ENCODE data around the gene AGBL4. TPM values are rescaled to one million over a fixed set of nuclear protein-coding genes. Genes with fewer than 3 reads are reported as not detected.

Gene AGBL4
- total RNA-seq, 5 donors from 2014 or later (not counting 1 experiment from before 2014, with no cell fraction given) = 0.58 TPM; not detected in 4

DNA sequence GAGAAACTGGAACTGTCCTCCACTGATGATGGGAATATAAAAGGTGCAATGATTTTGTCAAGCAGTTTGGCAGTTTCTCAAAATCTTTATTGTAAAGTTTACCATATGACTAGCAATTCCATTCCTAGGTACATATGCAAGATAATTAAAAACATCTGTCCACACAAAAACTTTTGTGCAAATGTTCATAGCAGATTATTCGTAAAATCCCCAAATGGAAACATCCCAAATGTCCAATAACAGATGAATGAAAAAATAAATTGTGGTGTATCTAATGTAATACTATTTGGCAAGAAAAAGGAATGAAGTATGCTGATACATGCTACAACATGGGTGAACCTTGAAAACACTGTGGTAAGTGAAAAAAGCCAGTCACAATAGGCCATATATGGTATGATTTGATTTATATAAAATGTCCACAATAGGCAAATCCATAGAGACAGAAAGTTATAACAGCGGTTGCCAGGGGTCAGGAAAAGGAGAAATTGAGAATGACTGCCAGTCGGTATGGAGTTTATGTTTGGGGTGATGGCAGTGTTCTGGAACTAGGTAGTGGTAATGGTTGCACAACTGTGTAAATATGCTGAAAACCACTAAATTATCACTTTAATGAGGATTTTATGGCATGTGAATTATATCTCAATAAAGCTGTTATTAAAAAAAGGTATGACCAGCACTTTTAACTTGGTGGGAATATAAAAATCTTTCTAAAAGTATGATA, 1165.4 kb downstream of the AGBL4 start:
- H3K27me3 Mint-ChIP-seq = peaks cover 2 to 3% of the 10 kb centered on the region in 2 donors
- ChIA-PET CTCF (no interaction called here), POLR2A (no interaction called here)

DNA sequence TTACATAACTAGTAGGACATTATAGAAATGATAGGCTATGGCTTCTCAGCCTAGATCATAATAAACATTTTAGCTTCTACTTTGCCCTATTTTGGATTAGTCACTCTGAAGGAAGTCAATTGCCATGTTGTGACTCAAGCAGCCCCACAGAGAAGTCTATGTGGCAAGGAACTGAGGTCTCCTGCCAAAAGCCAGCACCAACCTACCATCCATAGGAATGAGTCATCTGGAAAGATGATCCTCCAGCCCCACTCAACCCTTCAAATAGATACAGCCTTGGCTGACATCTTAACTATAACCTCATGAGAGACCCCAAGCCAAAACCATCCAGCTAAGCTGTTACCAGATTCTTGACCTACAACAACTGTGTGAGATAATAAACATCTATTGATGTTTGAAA, 1170.7 kb downstream of the AGBL4 start:
- ATAC-seq (replicated peaks in 1 of 4) (no peak), DNase-seq (no peak)
- no peaks in the 10 kb centered on the region for H3K9me3 Mint-ChIP-seq
- Histone ChIP-seq H3K4me1 (ENCODE audit: control insufficient read depth in 1 of 2, extremely low read depth in 1 of 2, insufficient read depth in 2 of 2, low read length in 2 of 2) (no peaks in the 10 kb centered on the region), H3K9me3 (no peaks in the 10 kb centered on the region), H3K27ac (ENCODE audit: low read length) (no peak overlapping the region), H3K4me3 (ENCODE audit: control insufficient read depth in 1 of 2, extremely low read depth in 1 of 2, low read length in 1 of 2) (no peak overlapping the region), H3K36me3 (ENCODE audit: control insufficient read depth in 2 of 2, extremely low read depth in 1 of 2, insufficient read depth in 1 of 2, low read length in 1 of 2) (no peaks in the 10 kb centered on the region), H3K27me3 (replicated peaks in 1 of 2; ENCODE audit: control insufficient read depth in 2 of 2, extremely low read depth in 1 of 2, insufficient read depth in 2 of 2, low read length in 1 of 2) (no peaks in the 10 kb centered on the region)
- POLR2A ChIA-PET = interaction anchor here in 1 of 2 donors (0.5 kb wide), 1 partner anchor 194 kb away, joined by 3 read pairs; no protein-coding TSS in a partner anchor
- H3K4me1 Mint-ChIP-seq = no peaks in the 10 kb centered on the region
- CTCF ChIA-PET = interaction anchor here in 1 of 2 donors (0.6 kb wide), 1 partner anchor 1492 kb away, joined by 3 read pairs; no protein-coding TSS in a partner anchor
- H3K27me3 Mint-ChIP-seq = peaks cover 0 to 2% of the 10 kb centered on the region in 2 donors
- no peak overlapping the region for H3K27ac Mint-ChIP-seq
- no peaks in the 10 kb centered on the region for H3K36me3 Mint-ChIP-seq
- H3K4me3 Mint-ChIP-seq = no peak overlapping the region

More for the DNA sequence above, 1165.4 kb downstream of the AGBL4 start:
- no peak overlapping the region for H3K4me3 ChIP-seq (ENCODE audit: control insufficient read depth in 1 of 2, extremely low read depth in 1 of 2, low read length in 1 of 2)
- no peaks in the 10 kb centered on the region for H3K4me1 ChIP-seq (ENCODE audit: control insufficient read depth in 1 of 2, extremely low read depth in 1 of 2, insufficient read depth in 2 of 2, low read length in 2 of 2)
- WGBS (ENCODE audit: insufficient coverage) = no CpG with 5 or more reads among the region's 3 CpGs
- H3K36me3 ChIP-seq (ENCODE audit: control insufficient read depth in 2 of 2, extremely low read depth in 1 of 2, insufficient read depth in 1 of 2, low read length in 1 of 2) = no peaks in the 10 kb centered on the region
- ATAC-seq (replicated peaks in 1 of 4) (no peak), DNase-seq (no peak)
- Mint-ChIP-seq H3K4me1 (no peaks in the 10 kb centered on the region), H3K4me3 (no peak overlapping the region), H3K9me3 (peaks cover 9 to 17% (median 13%) of the 10 kb centered on the region in 3 donors), H3K36me3 (no peaks in the 10 kb centered on the region), H3K27ac (no peak overlapping the region)
- H3K9me3 ChIP-seq = no peaks in the 10 kb centered on the region
- no peak overlapping the region for H3K27ac ChIP-seq (ENCODE audit: low read length)
- no peaks in the 10 kb centered on the region for H3K27me3 ChIP-seq (replicated peaks in 1 of 2; ENCODE audit: control insufficient read depth in 2 of 2, extremely low read depth in 1 of 2, insufficient read depth in 2 of 2, low read length in 1 of 2)

DNA sequence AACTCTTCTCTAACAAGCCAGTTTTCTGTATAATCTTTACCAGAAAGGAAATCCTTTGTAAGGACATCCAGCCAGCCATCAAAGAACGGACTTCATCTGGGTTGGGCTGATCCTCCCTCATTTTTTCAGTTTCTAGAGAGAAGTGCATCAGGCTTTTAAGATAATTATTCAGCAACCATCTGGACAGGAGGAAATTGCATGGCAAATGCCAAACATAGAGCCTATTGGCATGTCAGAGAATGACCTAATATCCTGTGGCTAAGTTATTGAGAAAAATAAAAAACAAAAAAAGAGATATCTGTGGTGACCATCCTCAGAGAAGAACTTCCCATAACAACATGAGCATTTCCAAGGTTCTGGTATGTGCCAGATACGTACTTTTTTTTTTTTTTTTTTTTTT, 1172.1 kb downstream of the AGBL4 start:
- ChIA-PET CTCF (no interaction called here), POLR2A (no interaction called here)
- no peak overlapping the region for H3K4me3 ChIP-seq (ENCODE audit: control insufficient read depth in 1 of 2, extremely low read depth in 1 of 2, low read length in 1 of 2)
- Mint-ChIP-seq H3K4me1 (no peaks in the 10 kb centered on the region), H3K27me3 (peaks cover 0 to 2% of the 10 kb centered on the region in 2 donors), H3K4me3 (no peak overlapping the region), H3K36me3 (no peaks in the 10 kb centered on the region), H3K27ac (no peak overlapping the region), H3K9me3 (no peaks in the 10 kb centered on the region)
- no CpG with 5 or more reads among the region's 2 CpGs for WGBS (ENCODE audit: insufficient coverage)
- no peaks in the 10 kb centered on the region for H3K4me1 ChIP-seq (ENCODE audit: control insufficient read depth in 1 of 2, extremely low read depth in 1 of 2, insufficient read depth in 2 of 2, low read length in 2 of 2)
- no peak for ATAC-seq (replicated peaks in 1 of 4)
- no peak overlapping the region for H3K27ac ChIP-seq (ENCODE audit: low read length)
- H3K9me3 ChIP-seq = no peaks in the 10 kb centered on the region
- no peak for DNase-seq
- no peaks in the 10 kb centered on the region for H3K36me3 ChIP-seq (ENCODE audit: control insufficient read depth in 2 of 2, extremely low read depth in 1 of 2, insufficient read depth in 1 of 2, low read length in 1 of 2)
- no peaks in the 10 kb centered on the region for H3K27me3 ChIP-seq (replicated peaks in 1 of 2; ENCODE audit: control insufficient read depth in 2 of 2, extremely low read depth in 1 of 2, insufficient read depth in 2 of 2, low read length in 1 of 2)

DNA sequence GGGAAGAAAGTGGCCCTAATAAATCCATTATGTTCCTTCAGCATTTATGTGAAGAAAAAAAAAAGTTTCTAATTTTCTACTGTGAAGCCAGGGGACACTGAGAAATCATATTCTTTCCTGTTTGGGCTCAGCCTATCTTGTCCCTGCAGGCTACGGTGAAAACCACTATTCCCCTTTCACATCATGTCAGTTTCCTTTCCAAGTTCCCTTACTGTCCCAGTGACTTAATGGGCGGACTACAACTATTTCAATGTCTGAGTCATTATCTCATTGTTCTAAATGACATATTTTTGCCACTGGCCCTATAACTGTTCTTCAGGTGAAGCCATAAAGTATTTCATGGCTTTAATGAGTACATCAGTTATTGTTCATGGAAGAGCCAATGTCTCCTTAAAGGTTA, 1175.7 kb downstream of the AGBL4 start:
- no peaks in the 10 kb centered on the region for H3K4me1 Mint-ChIP-seq
- no peak overlapping the region for H3K27ac ChIP-seq (ENCODE audit: low read length)

DNA sequence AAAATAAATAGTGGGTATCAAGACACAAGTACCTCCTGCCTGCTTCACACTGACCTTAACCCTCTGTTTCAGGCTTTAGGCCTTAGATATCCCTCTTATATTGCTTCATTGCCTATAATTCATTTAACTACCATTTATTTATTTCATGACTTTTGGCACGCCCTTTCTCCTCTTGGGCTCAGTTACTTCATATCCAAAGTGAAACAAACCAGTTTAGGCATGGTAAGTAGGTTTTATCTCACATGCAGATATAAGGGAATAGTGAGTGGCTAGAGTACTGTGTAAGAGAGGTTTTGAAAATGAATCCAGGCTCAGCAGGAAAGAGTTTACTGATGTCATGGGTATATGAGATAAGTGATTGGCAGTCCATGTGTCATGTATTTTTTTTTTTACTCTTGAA, 1177.3 kb downstream of the AGBL4 start:
- H3K27ac Mint-ChIP-seq = no peak overlapping the region
- CTCF ChIA-PET = no interaction called here
- Histone ChIP-seq H3K4me3 (ENCODE audit: control insufficient read depth in 1 of 2, extremely low read depth in 1 of 2, low read length in 1 of 2) (no peak overlapping the region), H3K36me3 (ENCODE audit: control insufficient read depth in 2 of 2, extremely low read depth in 1 of 2, insufficient read depth in 1 of 2, low read length in 1 of 2) (no peaks in the 10 kb centered on the region), H3K4me1 (ENCODE audit: control insufficient read depth in 1 of 2, extremely low read depth in 1 of 2, insufficient read depth in 2 of 2, low read length in 2 of 2) (no peaks in the 10 kb centered on the region), H3K27me3 (replicated peaks in 1 of 2; ENCODE audit: control insufficient read depth in 2 of 2, extremely low read depth in 1 of 2, insufficient read depth in 2 of 2, low read length in 1 of 2) (no peaks in the 10 kb centered on the region), H3K9me3 (no peaks in the 10 kb centered on the region), H3K27ac (ENCODE audit: low read length) (no peak overlapping the region)
- H3K4me3 Mint-ChIP-seq = no peak overlapping the region
- peaks cover 0 to 5% of the 10 kb centered on the region in 2 donors for H3K27me3 Mint-ChIP-seq
- no peaks in the 10 kb centered on the region for H3K36me3 Mint-ChIP-seq
- H3K4me1 Mint-ChIP-seq = no peaks in the 10 kb centered on the region
- no peak for ATAC-seq (replicated peaks in 1 of 4)
- POLR2A ChIA-PET = no interaction called here
- WGBS (ENCODE audit: insufficient coverage) = no CpG with 5 or more reads among the region's 1 CpG
- H3K9me3 Mint-ChIP-seq = no peaks in the 10 kb centered on the region
- DNase-seq = no peak

More for the DNA sequence above, 1175.7 kb downstream of the AGBL4 start:
- 88% methylated on average over 1 of the region's 2 CpGs for WGBS (ENCODE audit: insufficient coverage)
- Mint-ChIP-seq H3K36me3 (no peaks in the 10 kb centered on the region), H3K4me3 (no peak overlapping the region), H3K27ac (no peak overlapping the region), H3K27me3 (peaks cover 0 to 5% of the 10 kb centered on the region in 2 donors), H3K9me3 (no peaks in the 10 kb centered on the region)
- DNase-seq (no peak), ATAC-seq (replicated peaks in 1 of 4) (no peak)
- Histone ChIP-seq H3K4me1 (ENCODE audit: control insufficient read depth in 1 of 2, extremely low read depth in 1 of 2, insufficient read depth in 2 of 2, low read length in 2 of 2) (no peaks in the 10 kb centered on the region), H3K27me3 (replicated peaks in 1 of 2; ENCODE audit: control insufficient read depth in 2 of 2, extremely low read depth in 1 of 2, insufficient read depth in 2 of 2, low read length in 1 of 2) (no peaks in the 10 kb centered on the region), H3K36me3 (ENCODE audit: control insufficient read depth in 2 of 2, extremely low read depth in 1 of 2, insufficient read depth in 1 of 2, low read length in 1 of 2) (no peaks in the 10 kb centered on the region), H3K9me3 (no peaks in the 10 kb centered on the region), H3K4me3 (ENCODE audit: control insufficient read depth in 1 of 2, extremely low read depth in 1 of 2, low read length in 1 of 2) (no peak overlapping the region)
- ChIA-PET POLR2A (no interaction called here), CTCF (no interaction called here)

DNA sequence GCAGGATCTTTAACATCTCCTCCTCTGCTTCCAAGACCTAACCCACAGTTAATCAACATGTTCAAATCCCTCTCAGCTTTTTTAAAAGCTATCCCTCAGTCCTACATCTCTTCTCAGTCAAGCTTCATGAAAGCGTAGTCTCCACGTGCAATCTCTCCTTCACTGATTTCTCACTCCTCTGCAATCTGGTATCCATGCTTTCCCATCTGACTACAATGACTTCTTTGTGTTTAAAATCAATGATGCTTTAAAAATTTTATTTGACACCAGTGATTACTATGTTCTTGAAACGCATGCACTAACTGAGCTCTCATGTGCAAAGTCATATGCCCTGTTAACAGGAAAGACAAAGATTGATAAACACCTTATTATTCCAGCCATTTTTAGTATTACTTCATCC, 1179.6 kb downstream of the AGBL4 start:
- Histone ChIP-seq H3K27me3 (replicated peaks in 1 of 2; ENCODE audit: control insufficient read depth in 2 of 2, extremely low read depth in 1 of 2, insufficient read depth in 2 of 2, low read length in 1 of 2) (no peaks in the 10 kb centered on the region), H3K9me3 (no peaks in the 10 kb centered on the region), H3K27ac (ENCODE audit: low read length) (no peak overlapping the region), H3K4me1 (ENCODE audit: control insufficient read depth in 1 of 2, extremely low read depth in 1 of 2, insufficient read depth in 2 of 2, low read length in 2 of 2) (no peaks in the 10 kb centered on the region), H3K4me3 (ENCODE audit: control insufficient read depth in 1 of 2, extremely low read depth in 1 of 2, low read length in 1 of 2) (no peak overlapping the region), H3K36me3 (ENCODE audit: control insufficient read depth in 2 of 2, extremely low read depth in 1 of 2, insufficient read depth in 1 of 2, low read length in 1 of 2) (no peaks in the 10 kb centered on the region)
- ChIA-PET POLR2A (no interaction called here), CTCF (no interaction called here)
- Mint-ChIP-seq H3K4me1 (no peaks in the 10 kb centered on the region), H3K36me3 (no peaks in the 10 kb centered on the region), H3K27me3 (peaks cover 0 to 5% of the 10 kb centered on the region in 2 donors), H3K9me3 (no peaks in the 10 kb centered on the region), H3K27ac (no peak overlapping the region), H3K4me3 (no peak overlapping the region)
- WGBS (ENCODE audit: insufficient coverage) = 100% methylated on average over 1 of the region's 3 CpGs
- DNase-seq (no peak), ATAC-seq (replicated peaks in 1 of 4) (no peak)

DNA sequence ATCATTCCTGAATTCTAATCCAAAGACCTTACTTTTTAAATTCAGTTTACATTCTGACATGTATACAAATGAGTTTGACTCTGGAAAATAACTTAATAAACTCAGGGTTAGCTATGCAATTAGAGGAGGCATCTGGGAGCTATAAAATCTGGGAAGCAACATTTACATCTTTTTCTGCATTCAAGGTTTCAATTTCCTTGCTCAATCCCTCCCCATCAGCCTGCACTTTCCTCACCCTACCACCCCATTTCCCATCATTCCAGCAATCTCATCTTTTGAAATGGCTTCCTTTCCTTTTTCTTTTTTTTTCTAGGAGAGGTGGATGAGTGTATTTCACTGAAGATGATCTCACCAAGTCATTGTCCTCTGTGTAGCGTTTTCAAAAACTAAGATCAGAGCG, 1181.8 kb downstream of the AGBL4 start:
- Histone ChIP-seq H3K27me3 (replicated peaks in 1 of 2; ENCODE audit: control insufficient read depth in 2 of 2, extremely low read depth in 1 of 2, insufficient read depth in 2 of 2, low read length in 1 of 2) (no peaks in the 10 kb centered on the region), H3K4me1 (ENCODE audit: control insufficient read depth in 1 of 2, extremely low read depth in 1 of 2, insufficient read depth in 2 of 2, low read length in 2 of 2) (no peaks in the 10 kb centered on the region), H3K4me3 (ENCODE audit: control insufficient read depth in 1 of 2, extremely low read depth in 1 of 2, low read length in 1 of 2) (no peak overlapping the region), H3K27ac (ENCODE audit: low read length) (no peak overlapping the region), H3K9me3 (no peaks in the 10 kb centered on the region), H3K36me3 (ENCODE audit: control insufficient read depth in 2 of 2, extremely low read depth in 1 of 2, insufficient read depth in 1 of 2, low read length in 1 of 2) (no peaks in the 10 kb centered on the region)
- ATAC-seq (replicated peaks in 1 of 4) (no peak), DNase-seq (no peak)
- WGBS (ENCODE audit: insufficient coverage) = no CpG with 5 or more reads among the region's 2 CpGs
- Mint-ChIP-seq H3K27me3 (peaks cover 4 to 10% of the 10 kb centered on the region in 2 donors), H3K4me3 (no peak overlapping the region), H3K27ac (no peak overlapping the region), H3K36me3 (no peaks in the 10 kb centered on the region), H3K4me1 (no peaks in the 10 kb centered on the region), H3K9me3 (no peaks in the 10 kb centered on the region)
- CTCF ChIA-PET = no interaction called here
- POLR2A ChIA-PET = no interaction called here
